Measurements from ENCODE around the gene CACNA1D. TPM values are rescaled to one million over a fixed set of nuclear protein-coding genes. Genes with fewer than 3 reads are reported as not detected.

Gene CACNA1D
- total RNA-seq, 1 experiment from 2014 or later: 1.1 TPM

DNA sequence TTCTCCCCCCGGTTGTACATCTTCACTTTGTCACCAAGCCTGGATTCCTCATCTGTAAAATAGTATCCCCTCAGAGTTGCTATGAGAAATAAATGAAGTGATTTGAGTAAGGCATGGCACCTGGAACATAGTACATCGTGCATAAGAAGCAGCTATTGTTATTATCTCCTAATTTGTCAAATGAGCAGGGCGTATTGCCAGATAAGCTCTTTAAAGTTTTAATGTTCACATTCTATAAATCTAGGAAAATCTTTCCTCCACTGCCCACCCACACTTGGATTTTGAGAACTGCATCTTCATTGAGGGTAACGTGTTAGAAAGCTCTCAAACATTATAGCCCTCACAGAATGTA, 32.3 kb downstream of the CACNA1D start (continued):
- TF ChIP-seq, protein P1, sequence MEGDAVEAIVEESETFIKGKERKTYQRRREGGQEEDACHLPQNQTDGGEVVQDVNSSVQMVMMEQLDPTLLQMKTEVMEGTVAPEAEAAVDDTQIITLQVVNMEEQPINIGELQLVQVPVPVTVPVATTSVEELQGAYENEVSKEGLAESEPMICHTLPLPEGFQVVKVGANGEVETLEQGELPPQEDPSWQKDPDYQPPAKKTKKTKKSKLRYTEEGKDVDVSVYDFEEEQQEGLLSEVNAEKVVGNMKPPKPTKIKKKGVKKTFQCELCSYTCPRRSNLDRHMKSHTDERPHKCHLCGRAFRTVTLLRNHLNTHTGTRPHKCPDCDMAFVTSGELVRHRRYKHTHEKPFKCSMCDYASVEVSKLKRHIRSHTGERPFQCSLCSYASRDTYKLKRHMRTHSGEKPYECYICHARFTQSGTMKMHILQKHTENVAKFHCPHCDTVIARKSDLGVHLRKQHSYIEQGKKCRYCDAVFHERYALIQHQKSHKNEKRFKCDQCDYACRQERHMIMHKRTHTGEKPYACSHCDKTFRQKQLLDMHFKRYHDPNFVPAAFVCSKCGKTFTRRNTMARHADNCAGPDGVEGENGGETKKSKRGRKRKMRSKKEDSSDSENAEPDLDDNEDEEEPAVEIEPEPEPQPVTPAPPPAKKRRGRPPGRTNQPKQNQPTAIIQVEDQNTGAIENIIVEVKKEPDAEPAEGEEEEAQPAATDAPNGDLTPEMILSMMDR (IDR thresholded peaks at IDR 0.05 in 2 of 3, conservative IDR thresholded peaks at IDR 0.05 in 1 of 3; ENCODE audit: borderline replicate concordance in 1 of 3, insufficient read depth in 1 of 3, low read depth in 2 of 3, low read length in 2 of 3): no peak
- no peak for TF ChIP-seq ZNF274 (IDR thresholded peaks at IDR 0.05; ENCODE audit: low read depth, low read length)
- no peak for TF ChIP-seq ELF1 (IDR thresholded peaks at IDR 0.05; ENCODE audit: borderline replicate concordance, low read depth)
- TF ChIP-seq, protein P2, sequence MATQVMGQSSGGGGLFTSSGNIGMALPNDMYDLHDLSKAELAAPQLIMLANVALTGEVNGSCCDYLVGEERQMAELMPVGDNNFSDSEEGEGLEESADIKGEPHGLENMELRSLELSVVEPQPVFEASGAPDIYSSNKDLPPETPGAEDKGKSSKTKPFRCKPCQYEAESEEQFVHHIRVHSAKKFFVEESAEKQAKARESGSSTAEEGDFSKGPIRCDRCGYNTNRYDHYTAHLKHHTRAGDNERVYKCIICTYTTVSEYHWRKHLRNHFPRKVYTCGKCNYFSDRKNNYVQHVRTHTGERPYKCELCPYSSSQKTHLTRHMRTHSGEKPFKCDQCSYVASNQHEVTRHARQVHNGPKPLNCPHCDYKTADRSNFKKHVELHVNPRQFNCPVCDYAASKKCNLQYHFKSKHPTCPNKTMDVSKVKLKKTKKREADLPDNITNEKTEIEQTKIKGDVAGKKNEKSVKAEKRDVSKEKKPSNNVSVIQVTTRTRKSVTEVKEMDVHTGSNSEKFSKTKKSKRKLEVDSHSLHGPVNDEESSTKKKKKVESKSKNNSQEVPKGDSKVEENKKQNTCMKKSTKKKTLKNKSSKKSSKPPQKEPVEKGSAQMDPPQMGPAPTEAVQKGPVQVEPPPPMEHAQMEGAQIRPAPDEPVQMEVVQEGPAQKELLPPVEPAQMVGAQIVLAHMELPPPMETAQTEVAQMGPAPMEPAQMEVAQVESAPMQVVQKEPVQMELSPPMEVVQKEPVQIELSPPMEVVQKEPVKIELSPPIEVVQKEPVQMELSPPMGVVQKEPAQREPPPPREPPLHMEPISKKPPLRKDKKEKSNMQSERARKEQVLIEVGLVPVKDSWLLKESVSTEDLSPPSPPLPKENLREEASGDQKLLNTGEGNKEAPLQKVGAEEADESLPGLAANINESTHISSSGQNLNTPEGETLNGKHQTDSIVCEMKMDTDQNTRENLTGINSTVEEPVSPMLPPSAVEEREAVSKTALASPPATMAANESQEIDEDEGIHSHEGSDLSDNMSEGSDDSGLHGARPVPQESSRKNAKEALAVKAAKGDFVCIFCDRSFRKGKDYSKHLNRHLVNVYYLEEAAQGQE (IDR thresholded peaks at IDR 0.05; ENCODE audit: low read depth): no peak

DNA sequence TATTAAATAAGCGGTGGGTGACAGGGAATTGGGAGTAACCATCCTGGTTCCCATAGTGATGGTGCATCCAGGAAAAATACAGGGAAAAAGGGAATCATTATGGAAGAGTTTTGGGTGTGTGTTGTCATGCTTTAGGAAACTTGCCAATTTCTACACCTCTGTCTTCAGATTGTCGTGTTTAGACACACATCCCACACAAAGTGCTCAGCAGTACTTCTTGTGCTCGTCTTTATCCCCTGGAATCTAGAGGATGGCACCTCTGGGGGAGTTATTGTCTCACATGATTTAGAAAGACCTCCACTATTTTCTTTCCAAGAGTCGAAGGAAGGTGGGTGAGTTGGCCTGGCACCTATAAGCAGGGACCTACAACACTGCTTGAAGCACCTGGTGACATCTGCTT, 35.8 kb downstream of the CACNA1D start:
- Histone ChIP-seq H4K20me1 (ENCODE audit: insufficient read depth) (no peaks in the 10 kb centered on the region), H3K36me3 (ENCODE audit: control insufficient read depth in 1 of 2, insufficient read depth in 2 of 2, low read length in 2 of 2) (no peaks in the 10 kb centered on the region), H3K4me1 (ENCODE audit: control insufficient read depth in 1 of 2, insufficient read depth in 2 of 2, low read length in 2 of 2) (no peaks in the 10 kb centered on the region), H3K27me3 (ENCODE audit: insufficient read depth, low read length) (peaks cover 22% of the 10 kb centered on the region), H3K4me2 (ENCODE audit: low read length) (no peak overlapping the region), H3K4me3 (replicated peaks in 1 of 2; ENCODE audit: low read depth in 1 of 2, low read length in 2 of 2) (no peak overlapping the region), H3K9ac (ENCODE audit: low read length) (no peak overlapping the region), H3K9me2 (ENCODE audit: insufficient read depth) (no peaks in the 10 kb centered on the region), H2AFZ (ENCODE audit: low read depth, low read length, poor library complexity, severe bottlenecking) (no peak overlapping the region), H3K9me3 (ENCODE audit: control insufficient read depth in 1 of 2, insufficient read depth in 1 of 2, low read depth in 1 of 2, low read length in 2 of 2) (no peaks in the 10 kb centered on the region), H3K79me2 (ENCODE audit: insufficient read depth, low read length) (no peaks in the 10 kb centered on the region), H3K27ac (ENCODE audit: low read depth, low read length) (no peak overlapping the region)
- intact Hi-C loops (cut with micrococcal nuclease): no loop called here
- no peak for ATAC-seq
- no TSS peak for BruUV-seq (replicated peaks)
- ChIA-PET CTCF (no interaction called here), POLR2A (no interaction called here), RAD21 (ENCODE audit: low non-redundant PET in 1 of 2, low total read pairs in 2 of 2, uncharacterized antibody in 2 of 2, unreplicated experiment in 2 of 2) (no interaction called here)
- TF ChIP-seq, protein P1 (IDR thresholded peaks at IDR 0.05 in 2 of 3, conservative IDR thresholded peaks at IDR 0.05 in 1 of 3; ENCODE audit: borderline replicate concordance in 1 of 3, insufficient read depth in 1 of 3, low read depth in 2 of 3, low read length in 2 of 3): no peak
- TF ChIP-seq, protein P3, sequence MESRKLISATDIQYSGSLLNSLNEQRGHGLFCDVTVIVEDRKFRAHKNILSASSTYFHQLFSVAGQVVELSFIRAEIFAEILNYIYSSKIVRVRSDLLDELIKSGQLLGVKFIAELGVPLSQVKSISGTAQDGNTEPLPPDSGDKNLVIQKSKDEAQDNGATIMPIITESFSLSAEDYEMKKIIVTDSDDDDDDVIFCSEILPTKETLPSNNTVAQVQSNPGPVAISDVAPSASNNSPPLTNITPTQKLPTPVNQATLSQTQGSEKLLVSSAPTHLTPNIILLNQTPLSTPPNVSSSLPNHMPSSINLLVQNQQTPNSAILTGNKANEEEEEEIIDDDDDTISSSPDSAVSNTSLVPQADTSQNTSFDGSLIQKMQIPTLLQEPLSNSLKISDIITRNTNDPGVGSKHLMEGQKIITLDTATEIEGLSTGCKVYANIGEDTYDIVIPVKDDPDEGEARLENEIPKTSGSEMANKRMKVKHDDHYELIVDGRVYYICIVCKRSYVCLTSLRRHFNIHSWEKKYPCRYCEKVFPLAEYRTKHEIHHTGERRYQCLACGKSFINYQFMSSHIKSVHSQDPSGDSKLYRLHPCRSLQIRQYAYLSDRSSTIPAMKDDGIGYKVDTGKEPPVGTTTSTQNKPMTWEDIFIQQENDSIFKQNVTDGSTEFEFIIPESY (IDR thresholded peaks at IDR 0.05; ENCODE audit: extremely low read depth, insufficient replicate concordance, low read length): no peak
- TF ChIP-seq SIN3A (IDR thresholded peaks at IDR 0.05; ENCODE audit: low read depth): no peak
- no peak for TF ChIP-seq SRF (IDR thresholded peaks at IDR 0.05; ENCODE audit: low read depth)
- no peak for DNase-seq (ENCODE audit: low read depth, low spot score)

Data from HCT116 (cell line).